NCI-H345 treated with DMSO at 0.1 percent for 48 hours (cell line): ENCODE results near the gene EIPR1.
"Not testable (repeated sequence)": the region's sequence is repeated elsewhere in the genome, so short reads cannot be mapped to it uniquely, and the experiment has no call there.

Experiments
- DNase-seq: peaks from one replicate; lab custom pipeline; 2025; ENCODE audit not compliant: unreplicated experiment; lab: John Stamatoyannopoulos, UW

EIPR1 gene

DNA sequence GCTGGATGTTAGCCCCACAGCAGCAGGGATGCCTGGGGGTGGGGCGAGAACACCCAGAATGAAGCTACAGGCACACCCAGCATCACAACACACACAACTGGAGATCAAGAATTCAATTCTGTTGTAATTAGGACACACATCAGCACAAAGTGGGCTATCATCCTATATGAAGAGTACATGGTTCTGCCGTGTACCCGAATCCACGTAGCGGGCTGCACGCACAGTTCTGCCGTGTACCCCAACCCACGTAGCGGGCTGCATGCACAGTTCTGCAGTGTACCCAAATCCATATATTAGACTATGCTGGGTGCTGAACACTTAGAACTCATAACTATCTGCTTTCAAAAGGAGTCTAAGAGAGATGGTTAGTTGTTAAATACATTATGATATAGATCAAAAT, 86.5 kb downstream of the EIPR1 start:
- DNase-seq: no peak

DNA sequence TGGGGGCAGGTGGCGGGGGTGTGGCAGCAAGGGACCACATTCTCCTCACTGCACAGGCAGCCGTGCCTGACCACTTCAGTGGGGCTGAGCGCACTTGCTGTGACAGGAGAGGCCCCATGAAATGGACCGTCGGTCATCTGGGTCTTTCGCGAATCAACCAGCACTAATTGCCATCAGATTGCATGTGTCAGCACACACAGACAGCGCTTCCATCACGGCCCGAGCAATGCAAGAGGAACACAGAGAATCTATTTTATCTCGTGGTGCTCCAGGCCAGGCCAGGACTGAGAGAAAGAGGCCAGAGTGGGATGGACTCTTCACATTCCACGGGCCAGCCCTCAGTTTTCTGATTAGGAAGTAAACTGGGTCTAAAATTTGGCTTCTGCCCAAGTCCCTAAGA, 87.0 kb downstream of the EIPR1 start:
- DNase-seq: no peak

DNA sequence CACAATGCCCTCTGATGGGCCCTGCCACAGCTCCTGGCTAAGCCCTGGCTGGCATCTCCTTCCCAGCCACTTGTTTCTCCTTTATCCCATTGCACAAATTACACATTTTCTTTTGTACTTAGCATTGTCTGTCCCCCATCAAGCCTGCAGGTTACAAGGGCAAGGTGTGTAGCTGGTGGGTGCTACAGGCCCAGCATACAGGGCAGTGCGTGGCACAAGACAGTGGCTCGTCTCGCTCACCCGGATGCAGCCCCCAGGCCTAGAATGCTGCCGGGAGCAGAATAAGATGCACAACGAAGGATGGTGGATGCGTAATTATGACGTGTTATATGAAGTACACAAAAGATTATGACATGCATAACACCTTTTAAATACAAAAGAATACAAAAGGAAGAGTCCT, 87.6 kb downstream of the EIPR1 start:
- no peak for DNase-seq

DNA sequence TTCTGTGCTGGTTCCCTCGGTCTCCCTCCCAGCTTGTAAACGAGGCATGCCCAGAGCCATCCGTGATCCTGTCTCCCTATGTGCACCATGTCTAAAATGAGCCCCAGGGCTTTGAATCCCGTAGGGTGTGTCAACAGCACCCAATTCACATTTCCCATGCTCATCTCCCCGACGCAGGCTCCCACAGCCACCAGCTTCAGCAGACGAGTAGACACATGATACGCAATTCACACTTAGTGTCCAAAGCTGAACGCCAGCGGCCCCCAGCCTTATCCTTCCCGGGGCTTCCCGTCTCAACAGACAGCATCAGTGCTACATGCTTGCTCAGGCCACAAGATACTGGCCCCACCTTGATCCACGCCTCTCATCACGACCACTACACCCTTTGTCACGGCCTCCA, 88.1 kb downstream of the EIPR1 start:
- DNase-seq: no peak

DNA sequence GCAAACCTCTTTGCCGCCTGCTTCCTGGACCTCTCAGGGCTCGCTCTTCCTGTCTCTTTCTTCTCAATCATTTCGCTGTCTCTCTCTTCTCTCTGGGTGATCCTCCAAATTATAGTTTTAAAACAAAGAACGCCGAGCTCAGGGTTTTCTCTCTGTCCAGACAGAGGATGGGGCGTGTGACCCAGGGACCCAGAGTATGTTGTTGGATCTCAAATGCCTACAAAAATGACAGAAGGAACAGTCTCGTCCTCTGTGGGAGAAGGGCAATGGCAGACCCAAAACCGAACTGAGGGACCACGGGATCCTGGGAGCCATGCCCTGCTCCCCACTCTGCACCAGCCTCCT, 88.5 kb downstream of the EIPR1 start:
- no peak for DNase-seq

DNA sequence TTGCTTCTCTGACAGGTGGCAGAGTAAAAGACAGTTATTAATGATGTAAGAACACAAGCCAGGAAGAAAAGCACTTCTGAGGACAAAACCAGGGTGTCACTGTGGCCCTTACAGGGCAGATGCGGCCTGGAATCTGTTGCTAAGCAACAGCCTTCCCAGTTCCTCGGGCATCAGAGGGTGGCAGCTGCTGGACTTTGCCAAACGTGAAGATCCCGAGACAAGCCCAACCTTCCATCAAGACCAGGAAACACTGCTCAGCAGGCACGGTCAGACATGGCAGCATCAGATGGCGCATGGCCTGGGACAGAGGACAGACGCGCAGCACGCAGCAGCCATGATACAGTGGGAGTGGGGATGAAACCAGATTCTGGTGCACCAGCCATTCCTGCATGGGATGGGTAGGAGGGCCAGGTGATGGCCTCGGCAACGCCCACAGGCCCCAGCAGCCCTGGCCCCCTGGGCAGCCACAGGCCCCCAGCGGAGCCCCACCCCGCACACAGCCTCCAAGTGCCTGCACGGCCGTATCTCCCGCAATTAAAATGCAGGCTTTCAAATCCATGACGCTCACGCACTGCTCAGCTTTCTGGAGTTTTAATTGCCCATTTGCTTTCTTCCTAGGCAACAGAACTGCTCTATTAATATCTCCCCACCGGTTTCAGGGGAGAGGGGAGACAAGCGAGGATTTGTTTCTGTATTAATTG, 89.0 kb downstream of the EIPR1 start:
- DNase-seq: no peak

DNA sequence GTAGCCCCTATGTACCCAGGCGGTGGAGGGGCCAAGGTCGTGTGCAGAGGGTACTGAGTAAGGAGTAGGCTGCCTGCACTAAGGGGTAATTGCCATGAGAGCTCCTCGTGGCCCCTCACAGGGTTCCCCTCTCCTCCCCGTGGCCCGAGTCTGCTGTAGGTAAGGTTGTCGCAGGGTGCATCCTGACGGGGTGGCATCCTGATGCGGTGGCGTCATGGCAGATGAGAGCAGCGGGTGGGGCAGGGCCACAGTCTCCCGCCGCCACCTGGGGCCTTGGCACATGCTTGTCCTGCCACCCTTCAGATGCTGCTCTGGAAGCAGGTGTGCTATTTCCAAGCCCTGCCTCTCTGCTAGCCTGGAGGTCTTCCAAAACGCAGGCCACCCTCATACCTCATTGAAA, 89.7 kb downstream of the EIPR1 start:
- DNase-seq: no peak

DNA sequence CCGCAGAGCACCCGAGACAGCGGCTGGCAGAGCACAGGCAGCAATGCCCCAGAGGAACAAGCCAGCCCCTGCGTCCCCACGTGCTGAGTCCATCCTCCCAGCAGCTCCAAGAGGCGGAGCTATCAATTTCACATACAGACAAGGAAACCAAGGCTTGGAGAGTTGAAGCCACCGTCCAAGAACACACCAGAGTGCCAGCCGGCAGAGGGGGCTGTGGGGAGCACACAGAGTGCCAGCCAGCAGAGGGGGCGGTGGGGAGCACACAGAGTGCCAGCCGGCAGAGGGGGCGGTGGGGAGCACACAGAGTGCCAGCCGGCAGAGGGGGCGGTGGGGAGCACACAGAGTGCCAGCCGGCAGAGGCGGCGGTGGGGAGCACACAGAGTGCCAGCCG, 91.0 kb downstream of the EIPR1 start:
- DNase-seq: not testable (repeated sequence)

DNA sequence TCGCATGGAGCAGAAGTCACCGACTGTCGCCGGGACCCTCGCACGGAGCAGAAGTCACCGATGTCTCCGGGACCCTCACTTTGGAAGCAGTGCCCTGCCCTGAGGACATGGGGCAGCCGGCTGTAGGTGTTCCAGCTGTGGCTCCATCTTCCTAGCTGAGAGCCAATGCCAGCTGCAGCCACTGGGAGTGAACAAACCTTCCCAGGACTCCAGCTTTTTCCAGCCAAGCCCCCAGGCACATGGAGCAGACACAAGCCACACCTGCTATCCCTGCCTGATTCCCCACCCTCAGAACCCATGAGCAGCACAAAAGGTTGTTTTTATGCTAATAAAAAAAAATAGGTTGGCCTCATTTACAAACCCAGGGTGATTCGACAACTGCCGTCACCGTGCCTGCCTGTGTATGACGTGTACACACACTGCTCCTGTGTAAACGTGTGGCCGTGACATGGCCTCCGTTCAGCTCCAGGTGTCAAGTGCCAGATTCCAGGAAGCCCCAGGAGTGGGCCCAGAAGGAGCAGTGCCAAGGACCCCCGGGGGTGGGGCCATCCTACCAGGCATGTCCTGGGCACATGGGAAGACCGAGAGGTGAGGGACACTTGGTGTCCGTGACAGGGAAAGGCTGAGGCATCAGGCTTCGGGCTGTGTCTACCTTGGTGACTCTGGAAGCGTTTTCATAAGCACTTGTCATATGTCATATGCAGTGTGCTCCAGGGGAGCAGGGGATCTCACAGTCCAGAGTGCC, 91.5 kb downstream of the EIPR1 start:
- no peak for DNase-seq

DNA sequence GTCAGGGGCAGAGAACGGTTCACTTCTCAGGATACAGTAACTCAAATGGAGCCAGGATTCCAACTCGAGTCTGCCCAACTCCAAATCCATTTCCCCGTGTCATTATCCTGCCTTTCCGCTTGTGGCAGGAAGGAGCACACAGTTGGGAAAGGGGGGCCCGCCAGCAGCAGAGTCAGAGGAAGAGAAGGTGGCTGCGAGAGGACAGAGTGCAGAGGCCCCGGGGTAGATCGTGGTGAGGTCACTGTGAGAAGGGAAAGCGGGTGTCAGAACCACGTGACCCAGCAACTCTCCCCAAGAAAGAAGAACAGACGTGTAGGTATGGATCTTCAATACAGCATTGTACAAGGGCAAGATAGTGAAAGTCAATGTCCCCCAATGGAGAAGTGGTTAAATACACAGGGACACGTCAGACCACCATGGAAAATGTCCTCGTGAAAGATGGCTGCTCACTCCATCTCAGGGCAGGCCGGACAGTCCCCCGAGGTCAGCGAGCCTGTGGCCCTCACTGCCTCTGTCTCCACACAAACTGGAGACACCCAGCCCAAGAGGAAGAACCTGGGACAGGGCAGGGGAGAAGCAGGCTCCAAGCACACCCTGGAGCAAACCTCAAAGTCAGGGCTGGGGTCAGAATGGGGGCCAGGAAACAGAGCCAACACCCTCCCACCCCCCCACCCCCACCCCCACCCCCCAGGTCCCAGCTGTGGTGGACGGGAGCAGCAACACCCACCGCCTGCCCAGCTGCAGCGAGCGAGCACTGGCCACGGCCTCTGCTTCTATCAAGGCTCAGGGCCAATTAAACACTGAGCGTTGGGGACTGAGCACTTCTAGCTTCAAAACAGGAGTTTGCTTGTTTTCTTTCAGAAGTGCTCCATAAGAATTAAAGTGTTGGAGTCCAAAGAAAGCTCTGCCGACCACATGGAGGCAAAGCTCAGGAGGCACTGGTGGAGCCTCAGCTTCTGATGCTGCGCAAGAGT, 92.7 kb downstream of the EIPR1 start:
- DNase-seq: no peak

DNA sequence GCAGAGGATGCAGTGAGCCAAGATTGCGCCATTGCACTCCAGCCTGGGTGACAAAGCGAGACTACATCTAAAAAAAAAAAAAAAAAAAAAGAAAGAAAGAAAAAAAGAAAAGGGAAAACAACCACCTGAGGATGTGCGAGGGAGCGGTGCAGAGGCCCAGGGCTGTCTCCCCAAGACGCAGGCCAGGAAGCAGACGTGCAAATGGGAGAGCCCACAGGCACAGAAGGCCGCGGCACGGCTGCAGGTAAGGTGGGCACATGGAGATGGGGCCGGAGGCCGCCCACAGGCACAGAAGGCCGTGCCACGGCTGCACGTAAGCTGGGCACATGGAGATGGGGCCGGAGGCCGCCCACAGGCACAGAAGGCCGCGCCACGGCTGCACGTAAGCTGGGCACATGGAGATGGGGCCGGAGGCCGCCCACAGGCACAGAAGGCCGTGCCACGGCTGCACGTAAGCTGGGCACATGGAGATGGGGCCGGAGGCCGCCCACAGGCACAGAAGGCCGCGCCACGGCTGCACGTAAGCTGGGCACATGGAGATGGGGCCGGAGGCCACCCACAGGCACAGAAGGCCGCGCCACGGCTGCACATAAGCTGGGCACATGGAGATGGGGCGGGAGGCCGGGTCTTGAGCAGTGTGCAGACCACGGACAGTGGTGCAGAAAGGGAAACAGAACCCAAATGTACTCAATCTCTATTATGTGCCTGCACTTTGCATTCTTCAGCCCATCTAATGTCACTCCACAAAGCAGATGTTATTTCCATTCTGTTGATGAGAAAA, 93.6 kb downstream of the EIPR1 start:
- DNase-seq: not testable (repeated sequence)

DNA sequence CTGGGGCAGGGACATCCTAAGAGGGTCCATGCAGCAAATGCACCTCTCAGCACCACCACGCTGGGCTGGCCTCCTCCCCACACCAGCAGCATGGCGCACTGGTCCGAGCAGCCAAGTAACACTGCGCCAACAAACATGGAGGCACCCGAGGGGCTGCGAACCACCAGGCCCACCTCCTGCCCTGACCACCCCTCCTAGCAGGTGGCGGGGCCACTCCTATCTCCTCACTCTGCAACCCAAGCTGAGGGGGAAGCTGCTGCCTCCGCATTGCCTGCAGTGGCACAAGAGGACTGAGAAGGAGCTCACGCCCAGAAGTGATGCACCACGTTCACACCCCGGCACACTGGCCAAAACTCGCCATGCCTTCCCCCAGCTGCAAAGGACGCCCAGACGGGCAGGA, 94.4 kb downstream of the EIPR1 start:
- no peak for DNase-seq

DNA sequence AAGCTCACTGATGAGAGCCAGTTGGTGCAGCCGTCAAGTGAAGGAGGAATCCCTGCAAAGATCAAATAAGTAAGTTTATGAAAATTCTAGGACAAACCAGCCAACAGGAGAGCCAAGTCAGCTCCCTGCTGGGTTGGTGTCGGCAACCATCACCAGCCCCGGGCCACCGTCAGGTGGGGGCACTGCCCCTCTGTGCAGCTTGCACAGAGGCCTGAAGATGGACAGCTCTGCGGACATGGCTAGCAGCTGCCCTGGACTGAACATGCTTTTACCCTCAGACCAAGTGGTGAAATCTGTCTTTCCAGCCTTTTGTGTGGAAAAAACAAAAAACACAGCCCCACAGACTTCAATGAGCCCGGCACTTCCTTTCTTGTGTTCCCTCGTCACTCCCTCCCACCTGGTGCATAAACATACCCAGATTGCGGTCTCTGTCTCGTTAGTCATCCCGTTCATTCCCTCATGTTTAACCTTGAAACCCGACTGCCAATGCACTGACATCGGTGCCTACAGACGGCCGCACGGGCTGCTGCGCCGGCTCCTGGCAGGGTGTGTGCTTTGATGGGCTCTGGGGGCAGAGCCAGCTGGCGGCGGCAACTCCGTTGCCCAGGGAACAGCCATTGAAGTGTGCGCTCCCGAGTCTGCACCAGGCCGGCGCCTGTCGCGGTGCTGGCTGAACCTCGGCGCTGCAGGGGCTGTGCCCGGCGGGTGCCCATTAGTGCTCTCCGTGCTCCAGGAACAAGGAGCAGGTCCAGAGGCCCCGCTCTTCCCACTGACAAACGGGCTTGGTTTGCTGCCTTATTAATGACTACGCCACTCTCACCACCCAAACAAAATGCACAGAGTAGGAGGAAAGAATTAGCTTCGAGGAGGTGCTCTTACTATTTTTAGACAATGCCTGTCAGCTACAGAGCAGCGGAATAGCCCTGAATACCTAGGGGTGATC, 95.3 kb downstream of the EIPR1 start:
- DNase-seq: peak; percentile 91

DNA sequence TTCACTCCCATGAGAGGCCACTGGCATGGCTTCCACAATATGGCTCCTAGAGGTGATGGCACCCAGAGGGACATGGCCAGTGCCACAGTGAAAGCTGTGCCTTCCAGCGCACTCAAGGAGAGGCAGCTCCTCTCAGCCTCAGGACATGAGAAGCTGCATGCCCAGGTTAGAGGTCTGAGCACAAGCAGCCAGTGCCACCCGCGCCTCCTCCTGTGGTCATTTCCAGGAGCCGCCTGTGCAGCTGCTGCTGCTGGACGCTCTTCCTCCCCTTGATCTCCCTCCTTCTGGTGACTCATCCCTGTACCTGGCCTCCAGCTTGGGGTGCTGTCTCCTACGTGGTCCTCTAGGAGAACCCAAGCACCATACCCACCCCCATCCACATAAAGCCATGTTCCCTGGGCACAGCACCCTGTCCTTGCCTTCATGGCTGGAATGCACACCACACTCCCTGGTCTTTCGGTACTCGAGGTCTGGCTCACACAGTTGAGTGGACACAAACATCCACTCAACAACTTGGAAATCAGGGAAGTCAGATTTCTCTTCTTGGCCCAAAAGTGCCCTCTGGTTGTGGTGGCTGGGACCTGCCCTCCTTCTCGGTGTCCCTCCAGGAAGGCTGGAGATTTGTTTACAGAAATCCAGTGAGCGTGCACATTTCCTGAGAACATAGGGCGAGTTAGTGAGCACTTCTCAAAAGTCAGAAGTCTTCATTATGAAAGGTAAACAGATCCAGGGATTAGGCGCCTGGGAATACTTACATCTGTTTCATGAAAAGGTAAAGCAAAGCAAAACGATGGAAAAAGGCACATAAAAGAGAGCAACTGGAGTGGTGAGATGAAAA, 96.7 kb downstream of the EIPR1 start:
- no peak for DNase-seq

DNA sequence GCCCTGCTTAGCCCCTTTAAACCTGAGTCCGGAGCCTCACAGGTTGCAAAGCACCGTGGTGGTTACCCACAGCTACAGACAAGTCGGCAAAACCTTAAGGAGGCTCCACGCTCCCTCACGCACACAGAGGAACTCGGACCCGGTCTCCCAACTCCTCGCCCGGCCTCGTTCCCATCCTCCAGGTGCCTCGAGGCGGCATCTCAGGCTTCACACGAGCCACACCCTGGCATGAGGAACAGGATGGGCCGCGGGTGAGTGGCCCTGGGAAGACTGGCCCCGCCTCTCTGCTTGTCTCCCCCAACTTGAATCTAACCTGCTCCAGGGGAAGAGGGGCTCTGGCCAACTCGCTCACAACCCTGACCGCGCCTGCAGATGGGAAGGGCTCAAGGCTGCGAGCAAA, 97.4 kb downstream of the EIPR1 start:
- DNase-seq: no peak

DNA sequence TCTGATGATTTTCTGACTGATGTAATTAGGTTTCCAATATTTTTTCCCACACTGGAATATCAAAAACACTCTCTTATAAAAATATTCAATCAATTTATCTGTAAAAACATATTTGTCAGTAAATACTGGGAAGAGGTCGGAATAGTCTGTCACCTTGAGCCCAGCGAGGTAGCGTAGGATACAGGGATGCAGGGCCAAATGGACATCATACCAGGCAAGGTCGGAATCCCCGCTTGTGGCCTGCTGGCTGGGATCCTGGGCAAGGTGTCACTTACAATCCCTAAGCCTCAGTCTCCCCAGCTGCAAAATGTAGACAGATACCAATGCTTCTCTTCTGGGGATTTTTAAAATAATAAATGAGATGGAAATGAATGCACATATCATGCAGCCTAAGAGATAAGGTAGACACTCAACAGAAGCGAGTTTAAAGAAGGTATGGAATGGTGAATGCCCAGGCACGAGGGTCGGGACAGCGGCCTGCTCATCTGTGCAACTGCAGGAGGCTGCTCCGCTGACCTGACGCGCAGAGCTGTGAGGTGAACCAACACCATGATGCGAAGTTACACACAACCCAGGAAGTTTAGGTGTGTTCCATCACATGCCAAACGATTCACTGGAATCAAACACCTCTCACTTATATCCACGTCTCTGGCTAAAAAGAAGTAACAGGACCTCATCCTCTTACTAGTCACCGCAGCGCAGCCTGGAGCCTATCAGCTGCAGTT, 98.2 kb downstream of the EIPR1 start:
- DNase-seq: no peak

DNA sequence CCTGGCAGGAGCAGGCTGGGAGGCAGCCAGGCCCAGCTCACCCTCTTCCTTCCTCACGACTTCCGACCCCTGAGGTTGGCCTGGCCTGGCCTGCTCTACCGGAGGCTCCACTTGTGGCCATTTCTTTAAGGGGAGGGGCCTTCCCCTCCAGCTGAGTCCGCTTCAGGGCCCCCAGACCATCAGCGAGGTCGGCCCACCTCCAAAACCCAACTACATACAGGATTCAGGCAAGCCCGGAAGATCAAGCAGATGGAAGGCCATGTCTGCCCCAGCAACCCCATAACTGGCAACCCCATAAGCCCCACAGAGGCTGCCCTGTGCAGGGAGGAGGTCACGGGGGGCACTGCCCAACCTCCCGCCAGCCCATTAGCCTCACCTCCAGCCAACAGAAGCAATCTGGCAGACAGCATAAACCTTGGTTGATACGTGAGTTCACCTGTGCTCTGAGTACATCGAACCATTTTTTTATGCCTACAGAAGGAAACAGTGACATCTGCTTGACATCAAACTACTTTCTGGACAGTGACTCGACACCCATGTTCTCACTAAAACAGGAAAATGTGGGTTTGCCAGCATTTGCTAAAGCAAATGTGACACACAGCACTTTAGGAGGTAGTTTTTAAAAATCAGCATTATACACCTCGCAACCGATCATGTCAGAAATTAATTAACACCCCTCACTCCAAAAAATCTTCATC, 98.9 kb downstream of the EIPR1 start:
- DNase-seq: no peak
